ENCODE measurements around the gene HPCAL1. TPM values are rescaled to one million over a fixed set of nuclear protein-coding genes. Genes with fewer than 3 reads are reported as not detected.

HPCAL1 gene
- total and polyA plus RNA-seq, 2 of the 8 experiments (the other 6 are each of a cell fraction or from before 2014, with no cell fraction given), result 5.8 to 8.6 TPM

DNA sequence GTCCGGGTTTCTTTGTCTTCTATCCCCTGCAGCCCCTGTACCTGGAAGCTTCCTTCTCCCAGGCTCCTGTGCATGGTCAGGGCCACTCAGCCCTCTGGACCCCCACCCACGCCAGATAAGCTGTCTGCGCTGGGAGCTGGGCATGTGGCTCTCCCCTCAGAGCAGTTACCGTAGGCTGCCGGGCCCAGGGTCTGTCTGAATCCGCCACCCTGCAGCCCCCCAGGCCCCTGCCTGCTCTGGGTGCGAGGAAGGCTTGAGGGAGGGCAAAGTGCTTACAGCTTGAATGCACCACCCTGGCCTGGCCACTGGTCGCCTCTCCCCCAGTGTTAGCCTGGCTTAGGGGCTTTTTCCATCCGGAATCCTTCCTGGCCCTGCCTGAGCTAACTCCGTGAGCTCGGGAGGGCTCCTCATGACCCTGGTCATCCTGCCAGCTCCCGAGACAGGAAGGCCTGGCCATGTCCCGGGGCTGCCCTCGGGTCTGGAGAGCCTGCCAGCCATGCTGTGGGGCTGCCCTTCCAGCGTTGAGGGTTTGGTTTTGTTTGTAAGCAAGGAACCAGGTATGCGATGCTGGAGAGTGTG is 94.7 kb downstream of the HPCAL1 start:
- TF ChIP-seq BCL11A (IDR thresholded peaks at IDR 0.05; ENCODE audit: low read depth in 2 of 2, low read length in 2 of 2) (no peak), ASH2L (IDR thresholded peaks at IDR 0.05; ENCODE audit: low read length) (no peak)
- no peaks in the 10 kb centered on the region for H3K27me3 ChIP-seq (replicated peaks in 1 of 4; ENCODE audit: control insufficient read depth in 3 of 4, extremely low read depth in 1 of 4, insufficient read depth in 3 of 4, low read length in 3 of 4)
- no peak overlapping the region for H2AFZ ChIP-seq (ENCODE audit: low read length)
- no peak overlapping the region for H2BK120ac ChIP-seq (replicated peaks; ENCODE audit: low read depth, low read length)
- FAIRE-seq (no peak), DNase-seq (ENCODE audit: low read depth in 1 of 2, low spot score in 2 of 2) (no peak)
- no peak overlapping the region for H4K5ac ChIP-seq (ENCODE audit: insufficient read length, low read depth, low read length)
- no peaks in the 10 kb centered on the region for H3K79me2 ChIP-seq (ENCODE audit: control insufficient read depth in 1 of 2, insufficient read depth in 2 of 2, low read length in 2 of 2)
- no peak overlapping the region for H3K18ac ChIP-seq (ENCODE audit: extremely low read depth, low read length)
- H2BK12ac ChIP-seq (ENCODE audit: low read depth, low read length), result no peak overlapping the region
- no peak overlapping the region for H3K56ac ChIP-seq (replicated peaks; ENCODE audit: insufficient read length, low read depth, low read length)
- ChIA-PET POLR2A (ENCODE audit: partially characterized antibody) (no interaction called here), CTCF (ENCODE audit: partially characterized antibody) (interaction anchor here (0.8 to 2.7 kb wide), 5 partner anchors 11 to 172 kb away, joined by 3 to 17 read pairs (median 4); no protein-coding TSS in a partner anchor)
- no peak overlapping the region for H3K4me2 ChIP-seq (ENCODE audit: insufficient read depth in 1 of 2, low read depth in 2 of 2, low read length in 2 of 2)
- H3K4me1 ChIP-seq (replicated peaks in 1 of 4; ENCODE audit: control insufficient read depth in 3 of 4, insufficient read depth in 4 of 4, low read length in 3 of 4), result peaks cover 4 to 14% (median 6%) of the 10 kb centered on the region in 4 experiments; a peak in 5 of 7 replicates
- no peak overlapping the region for H3K9ac ChIP-seq (replicated peaks in 1 of 4; ENCODE audit: extremely low read depth in 1 of 4, low read depth in 3 of 4, low read length in 3 of 4)
- H3K23me2 ChIP-seq (ENCODE audit: low read depth, low read length), result peaks cover 4% of the 10 kb centered on the region; the same call in 1 of the 2 replicates
- H2BK5ac ChIP-seq (ENCODE audit: low read depth, low read length), result no peak overlapping the region
- no peaks in the 10 kb centered on the region for H3K36me3 ChIP-seq (ENCODE audit: control insufficient read depth in 2 of 4, insufficient read depth in 4 of 4, low read length in 3 of 4)
- no peak overlapping the region for H2BK15ac ChIP-seq (ENCODE audit: low read length)
- H3K23ac ChIP-seq (ENCODE audit: insufficient read length), result no peak overlapping the region
- no peak overlapping the region for H2BK20ac ChIP-seq (ENCODE audit: low read length)
- WGBS, 2 experiments (ENCODE audit: extremely low coverage in 1 of 2, insufficient coverage in 1 of 2, insufficient read length in 1 of 2, insufficient replicate concordance in 2 of 2, low coverage in 1 of 2, low lambda C conversion rate in 2 of 2, missing lambda C conversion rate in 1 of 2), result 89% methylated on average over 14 of the region's 16 CpGs; no CpG with 5 or more reads in 1 of the 2 experiments
- no peak overlapping the region for H3K14ac ChIP-seq (ENCODE audit: insufficient read length)
- H3K79me1 ChIP-seq (ENCODE audit: low read depth, low read length), result no peaks in the 10 kb centered on the region; the same call in none of the 2 replicates
- no peak overlapping the region for H3K4me3 ChIP-seq (ENCODE audit: extremely low read depth in 1 of 4, insufficient read depth in 2 of 4, low read depth in 3 of 4, low read length in 4 of 4)
- no peak overlapping the region for H4K91ac ChIP-seq (replicated peaks; ENCODE audit: insufficient read length, low read length)
- no peak overlapping the region for H3K4ac ChIP-seq (replicated peaks; ENCODE audit: insufficient read length, low read depth, low read length)
- no peak overlapping the region; the same call in 1 of the 2 replicates for H4K8ac ChIP-seq (ENCODE audit: extremely low read depth, insufficient read depth, low read length)
- no peaks in the 10 kb centered on the region for H3K9me3 ChIP-seq (ENCODE audit: insufficient read depth in 2 of 2, low read depth in 1 of 2, low read length in 1 of 2)
- no peaks in the 10 kb centered on the region for H4K20me1 ChIP-seq (replicated peaks in 1 of 2; ENCODE audit: control insufficient read depth in 1 of 2, insufficient read depth in 2 of 2, low read length in 2 of 2)
- no peak overlapping the region for H3K27ac ChIP-seq (ENCODE audit: low read depth, low read length)
- no peak overlapping the region for H2AK5ac ChIP-seq (ENCODE audit: low read depth, low read length)
